ENCODE data around the gene SENP8.
"Not testable (repeated sequence)": the region's sequence is repeated elsewhere in the genome, so short reads cannot be mapped to it uniquely, and the experiment has no call there.

The SENP8 gene

DNA sequence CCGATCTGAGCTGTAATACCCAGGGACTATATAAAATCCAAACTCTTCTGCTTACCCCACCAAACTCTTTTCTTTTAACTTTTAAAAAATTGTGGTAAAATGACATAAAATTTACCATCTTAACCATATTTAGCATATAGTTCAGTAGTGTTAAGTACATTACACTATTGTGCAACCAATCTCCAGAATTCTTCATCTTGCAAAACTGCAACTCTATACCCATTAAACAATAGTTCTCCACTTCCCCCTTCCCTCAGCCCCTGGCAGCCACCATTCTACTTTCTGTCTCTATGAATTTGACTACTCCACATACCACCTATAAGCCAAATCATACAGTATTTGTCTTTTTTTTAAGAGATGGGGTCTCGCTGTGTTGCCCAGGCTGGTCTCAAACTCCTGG, 38.7 kb downstream of the SENP8 start:
- no peak for DNase-seq

DNA sequence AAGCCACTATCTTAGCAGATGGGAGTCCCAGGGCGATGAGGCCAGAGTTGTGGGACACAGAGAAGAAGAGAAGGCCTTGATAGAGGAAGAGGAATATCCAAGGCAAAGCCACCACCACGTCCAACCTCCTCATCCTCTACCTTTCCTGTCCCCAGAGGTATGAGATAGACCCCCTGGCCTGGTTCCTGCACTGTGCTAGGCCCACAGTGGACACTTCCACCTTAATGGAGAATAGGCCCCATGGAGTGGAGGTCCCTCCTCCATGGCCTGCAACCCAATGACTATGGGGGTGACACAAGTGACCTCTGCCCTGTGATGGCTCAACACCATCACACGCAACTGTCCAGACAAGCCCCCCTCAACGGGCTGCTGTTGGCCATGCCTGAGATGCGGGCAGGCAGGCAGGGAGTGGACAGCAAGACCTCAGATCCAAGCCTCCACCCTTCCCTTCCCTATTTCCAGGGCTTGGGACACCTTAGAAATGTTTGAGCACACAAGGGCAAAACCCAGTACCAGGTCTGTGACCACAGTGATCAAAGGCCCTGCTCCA, 42.6 kb downstream of the SENP8 start:
- no peak for DNase-seq

DNA sequence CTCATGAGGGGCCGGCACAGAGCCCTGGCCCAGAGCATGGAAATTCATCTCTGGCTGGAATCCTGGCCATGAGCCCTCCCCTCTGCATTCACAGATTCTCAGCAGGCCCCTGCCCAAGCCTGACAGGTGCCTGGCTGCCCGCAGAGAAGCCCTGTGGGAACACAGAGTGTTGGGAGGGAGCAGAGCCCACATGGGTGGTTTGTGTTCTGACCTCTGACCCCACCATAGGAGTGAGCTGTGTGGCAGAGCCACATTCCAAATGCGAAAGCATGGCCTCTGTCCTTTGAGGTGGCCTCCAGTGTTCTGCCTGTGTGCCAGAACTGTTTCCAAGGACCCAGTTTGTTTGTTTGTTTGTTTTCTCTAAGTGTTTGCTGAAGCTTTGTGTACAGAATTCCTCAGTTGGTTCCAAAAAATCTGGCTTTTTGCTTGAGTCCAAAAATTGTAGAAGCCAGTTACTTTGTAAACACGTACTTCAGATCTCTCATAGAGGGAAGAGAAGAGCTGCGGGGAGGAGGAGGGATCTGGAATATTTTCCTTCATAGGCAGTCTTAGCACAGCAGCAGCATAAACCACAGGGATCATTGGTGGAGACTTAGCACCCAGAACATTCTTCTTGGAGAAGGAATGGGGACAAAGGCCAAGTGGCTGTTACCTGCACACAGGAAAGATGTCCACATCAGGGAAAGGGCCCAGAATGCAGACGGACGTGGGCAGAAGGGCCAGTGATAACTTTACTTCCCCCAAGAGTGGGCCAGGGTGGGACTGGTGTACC, 43.3 kb downstream of the SENP8 start:
- no peak for DNase-seq

DNA sequence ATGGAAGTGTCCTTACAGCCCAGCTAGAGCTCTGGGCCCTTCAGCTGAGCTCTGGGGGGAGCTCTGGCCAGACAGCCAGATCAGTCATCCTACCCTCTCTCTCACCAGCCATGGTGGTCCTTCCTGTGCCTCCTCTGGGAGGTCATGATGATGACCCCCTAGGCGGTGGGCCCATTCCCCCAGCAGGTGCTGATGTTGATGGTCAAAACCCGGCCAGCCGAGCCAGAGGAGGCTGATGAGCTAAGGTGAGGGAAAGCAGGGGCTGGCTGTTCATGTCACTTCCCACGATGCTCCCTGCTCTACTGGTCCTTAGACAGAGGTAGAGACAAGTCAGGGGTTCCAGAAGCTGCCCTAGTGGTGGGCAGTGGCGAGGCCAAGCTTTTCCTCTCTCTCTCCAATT, 44.4 kb downstream of the SENP8 start:
- no peak for DNase-seq

DNA sequence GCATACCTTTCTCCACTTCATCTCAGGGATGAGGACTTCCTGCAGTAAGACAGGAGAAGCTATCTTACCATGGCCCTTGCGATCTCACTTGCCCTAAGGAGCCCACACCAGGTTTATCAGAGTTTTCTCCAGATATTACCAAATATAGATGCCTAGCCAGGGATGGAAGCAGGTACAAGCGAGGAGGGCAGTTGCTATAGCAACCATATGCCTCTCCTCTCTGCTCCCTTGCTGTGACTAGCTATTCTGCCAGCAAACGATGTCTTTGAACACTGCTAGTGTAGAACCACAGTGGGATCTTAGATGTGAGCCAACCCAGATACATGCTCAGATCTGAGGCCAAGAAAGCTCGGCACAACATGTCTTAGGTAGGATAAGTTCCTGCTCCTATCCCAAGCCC, 45.5 kb downstream of the SENP8 start:
- no peak for DNase-seq

DNA sequence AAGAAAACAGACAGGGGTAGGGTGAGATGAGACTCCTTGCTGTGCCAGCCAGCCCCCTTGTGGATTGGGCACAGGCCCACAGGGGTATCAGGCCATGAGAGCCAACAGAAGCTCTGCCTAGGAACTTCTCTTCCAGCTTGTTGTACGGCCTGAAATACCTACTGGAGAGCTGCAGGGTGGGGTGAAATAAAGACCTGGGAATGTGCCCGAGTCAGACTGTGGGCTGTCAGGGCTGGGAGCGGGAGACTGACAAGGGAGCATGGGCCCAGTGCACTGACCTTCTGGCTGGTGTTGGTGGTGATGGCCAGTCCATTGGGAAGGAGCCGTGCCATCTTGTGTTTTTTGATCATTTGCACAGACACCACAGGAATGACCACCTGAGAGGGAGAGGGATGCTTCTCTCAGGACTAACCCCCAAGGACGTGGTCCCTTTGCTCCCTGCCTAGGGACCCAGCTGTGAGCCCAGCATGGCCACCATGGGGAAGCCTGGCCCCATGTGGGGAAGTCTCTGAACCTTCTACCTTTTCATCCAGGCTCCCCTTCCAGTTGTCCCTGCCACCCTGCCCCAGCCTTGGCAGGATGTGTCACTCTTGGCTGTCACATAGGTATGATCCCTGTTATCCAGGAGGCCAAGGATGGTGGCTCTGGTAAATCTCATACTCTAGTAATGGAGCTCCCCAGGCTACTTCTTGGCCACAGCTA, 48.7 kb downstream of the SENP8 start:
- no peak for DNase-seq

GRCh38 chr15:72167445-72167844, 49.2 kb downstream of the SENP8 start:
- DNase-seq, result no peak

- DNase-seq, result no peak
These were observed 50.1 kb downstream of the SENP8 start for GRCh38 chr15:72168131-72168807.

GRCh38 chr15:72168808-72169190, 50.6 kb downstream of the SENP8 start:
- no peak for DNase-seq

DNA sequence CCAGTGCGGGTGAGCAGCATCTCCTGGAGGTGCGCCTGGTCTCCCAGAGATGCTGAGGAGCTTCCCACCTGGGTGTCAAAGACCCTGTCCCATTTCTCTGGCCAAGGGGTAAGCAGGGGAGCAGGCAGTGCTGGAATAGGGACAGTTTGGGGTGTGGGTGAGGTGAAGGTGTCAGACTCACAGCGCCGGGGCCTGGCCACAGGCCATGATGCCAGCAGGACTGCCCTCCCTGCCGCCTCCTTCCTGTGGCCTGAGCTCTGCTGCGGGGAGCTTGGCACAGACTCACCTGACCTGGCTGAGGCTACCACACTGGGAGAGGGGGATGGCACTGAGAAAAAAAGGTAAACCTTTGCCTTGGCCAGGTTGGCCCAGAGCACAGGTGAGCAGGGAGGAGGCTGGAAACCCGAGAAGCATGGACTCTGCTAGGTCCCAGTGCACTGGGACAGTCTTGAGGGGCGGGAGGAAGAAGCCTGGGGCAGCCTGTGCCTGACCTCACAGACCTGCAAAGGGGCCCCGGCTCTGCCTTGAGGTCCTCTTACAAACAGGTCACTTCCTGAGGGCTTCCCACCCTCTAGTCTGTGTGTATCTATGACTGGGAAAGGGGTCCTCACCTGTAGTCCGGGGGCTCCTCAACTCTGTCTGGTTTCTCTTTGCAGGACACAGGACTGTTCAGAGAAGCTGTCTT, 51.2 kb downstream of the SENP8 start:
- no peak for DNase-seq

DNA sequence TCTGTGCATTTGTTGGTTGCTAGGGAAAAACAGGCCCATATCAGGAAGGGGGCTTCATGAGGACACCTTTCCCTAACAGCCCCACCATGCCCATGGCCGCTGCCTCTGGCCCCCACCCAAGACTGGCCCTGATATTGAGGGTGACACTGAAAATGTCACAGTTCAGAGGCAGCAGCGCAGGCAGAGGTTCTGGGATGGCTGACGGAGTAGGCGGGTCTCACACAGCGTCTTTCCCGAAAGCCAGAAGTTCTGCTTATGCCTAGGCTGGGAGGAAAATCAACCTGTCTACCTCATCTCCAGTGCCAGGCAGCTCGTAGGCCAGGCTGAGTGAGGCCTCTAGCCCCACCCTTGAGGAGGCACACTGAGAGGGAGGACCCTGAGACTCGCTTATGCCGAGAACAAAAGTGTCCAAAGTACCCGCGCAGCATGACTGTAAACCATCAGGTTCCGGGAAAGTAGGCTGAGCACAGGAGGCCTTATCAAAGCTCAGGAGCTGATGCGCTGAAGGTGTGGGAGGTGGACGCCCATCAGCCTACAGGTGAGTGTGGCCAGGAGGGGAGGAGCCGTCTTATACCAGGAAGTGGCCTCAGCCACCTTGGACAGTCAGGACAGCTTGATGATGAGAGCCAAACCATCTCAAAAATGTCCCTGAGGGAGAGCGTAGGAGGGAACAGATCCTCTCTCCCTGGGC, 51.9 kb downstream of the SENP8 start:
- DNase-seq, result no peak

DNA sequence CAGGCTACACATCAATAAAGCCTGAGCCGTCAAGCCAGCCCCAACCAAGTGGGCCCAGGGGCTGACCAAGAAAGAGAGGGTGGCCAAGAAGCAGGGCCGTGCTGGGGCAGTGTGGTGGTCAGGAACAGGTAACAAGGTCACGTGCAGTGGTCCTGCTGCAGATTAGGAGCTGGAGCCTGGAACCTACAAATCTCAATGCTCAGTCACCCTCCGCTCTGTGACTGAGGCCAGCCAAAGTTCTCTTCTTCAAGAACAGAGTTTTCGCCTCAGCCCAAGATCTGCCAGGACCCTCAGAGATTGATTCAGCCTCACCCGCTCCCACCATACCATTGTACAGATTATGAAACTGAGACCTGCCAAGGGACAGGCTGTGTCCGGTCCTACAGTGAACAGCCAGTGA, 52.5 kb downstream of the SENP8 start:
- no peak for DNase-seq

- not testable (repeated sequence) for DNase-seq
These were observed 53.8 kb downstream of the SENP8 start for GRCh38 chr15:72171978-72172377.

GRCh38 chr15:72172796-72173195, 54.6 kb downstream of the SENP8 start:
- DNase-seq, result no peak

DNA sequence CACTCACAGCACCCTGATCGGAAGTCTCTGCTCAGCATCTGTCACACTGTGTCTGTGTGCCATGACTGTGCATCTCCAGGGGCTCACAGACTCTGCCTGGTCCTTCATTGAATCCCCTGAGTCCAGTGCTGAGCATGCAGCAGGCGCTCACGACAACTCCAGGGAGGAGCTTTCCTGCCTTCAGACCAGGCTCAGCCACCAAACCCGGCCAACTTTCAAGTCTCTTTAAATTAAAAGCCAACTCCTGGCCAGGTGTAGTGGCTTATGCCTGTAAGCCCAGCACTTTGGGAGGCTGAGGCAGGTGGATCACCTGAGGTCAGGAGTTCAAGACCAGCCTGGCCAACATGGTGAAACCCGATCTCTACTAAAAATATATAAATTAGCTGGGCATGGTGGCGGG, 55.2 kb downstream of the SENP8 start:
- DNase-seq, result no peak

- DNase-seq, result no peak
These were observed 55.8 kb downstream of the SENP8 start for GRCh38 chr15:72173864-72174550.

DNA sequence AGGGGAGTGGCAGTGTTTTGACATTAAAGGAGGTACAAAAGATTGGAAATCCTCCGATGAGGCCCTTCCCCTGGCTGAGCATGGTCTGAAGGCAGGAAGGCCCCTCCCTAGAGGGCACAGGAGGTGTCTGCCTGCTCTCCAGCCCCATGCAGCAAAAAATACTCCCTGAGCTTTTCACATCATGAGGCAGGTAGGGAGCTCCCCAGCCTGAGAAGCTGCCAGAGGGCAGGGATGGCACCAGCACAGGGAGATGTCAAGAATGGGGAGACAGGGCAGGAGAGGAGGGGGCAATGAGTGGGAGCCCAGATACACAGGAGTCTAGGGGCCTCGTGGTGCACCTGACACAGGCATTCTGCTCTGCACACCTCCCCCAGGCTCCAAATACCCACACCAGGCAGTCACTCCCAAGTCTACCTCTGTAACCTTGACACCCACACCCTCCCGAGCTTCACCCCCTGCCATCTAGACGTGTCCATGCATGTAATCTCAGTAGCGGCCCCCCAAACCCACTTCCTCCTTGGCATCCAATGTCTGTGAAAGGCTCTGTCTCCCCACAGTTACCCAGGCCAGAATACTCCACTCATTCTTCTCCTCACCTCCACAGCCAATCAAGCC, 56.5 kb downstream of the SENP8 start:
- DNase-seq, result no peak

GRCh38 chr15:72175186-72176044, 57.2 kb downstream of the SENP8 start:
- no peak for DNase-seq

DNA sequence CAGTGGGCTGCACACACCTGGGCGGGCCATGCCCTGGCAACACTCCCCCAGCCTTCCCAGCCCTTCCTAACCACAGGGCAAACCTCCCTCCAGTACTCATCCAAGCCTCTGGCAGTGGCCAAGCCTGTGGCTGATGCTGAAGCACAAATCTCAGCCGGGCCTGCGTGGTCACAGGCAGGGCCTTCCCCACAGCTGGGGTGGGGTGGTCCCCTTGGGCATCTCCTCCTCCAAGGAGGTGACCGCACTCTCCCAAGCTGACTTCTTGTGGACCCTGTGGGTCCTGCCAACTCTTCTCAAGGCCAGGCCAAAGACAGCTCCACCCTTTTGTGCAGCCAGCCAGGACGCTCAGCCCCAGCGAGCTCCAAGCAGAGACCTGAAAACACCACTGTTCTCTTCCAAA, 58.0 kb downstream of the SENP8 start:
- DNase-seq, result no peak

DNA sequence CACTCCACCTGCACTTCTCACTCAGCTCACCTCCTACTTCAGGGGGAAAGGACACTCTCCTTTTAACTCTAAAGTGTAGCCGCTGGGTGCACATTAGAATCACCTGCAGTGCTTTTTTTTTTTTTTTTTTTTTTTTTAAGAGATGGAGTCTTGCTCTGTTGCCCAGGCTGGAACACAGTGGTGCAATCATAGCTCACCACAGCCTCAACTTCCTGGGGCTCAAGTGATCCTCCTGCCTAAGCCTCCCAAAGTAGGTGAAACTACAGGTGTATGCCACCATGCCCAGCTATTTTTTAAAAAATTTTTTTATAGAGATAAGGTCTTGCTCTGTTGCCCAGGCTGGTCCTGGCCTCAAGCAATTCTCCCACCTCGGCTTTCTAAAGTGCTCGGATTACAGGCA, 58.5 kb downstream of the SENP8 start:
- DNase-seq, result no peak

All from activated effector memory CD4-positive, alpha-beta T cell treated with Interleukin-2 at 50 U/mL for 16 hours (primary cell).